GM21576 (cell line): ENCODE data around the gene LOXHD1.

Experiments
- ATAC-seq: cut with Tn5 transposase; IDR thresholded peaks from one replicate; pipeline ENCODE4 v1.9.1; 2021; ENCODE audit warnings: mild to moderate bottlenecking, moderate library complexity; ENCODE audit not compliant: unreplicated experiment

LOXHD1 gene

GRCh38 chr18:46554406-46555080, 102.5 kb downstream of the LOXHD1 start:
- ATAC-seq, result no peak

- no peak for ATAC-seq
Observed at GRCh38 chr18:46550609-46551008, 106.4 kb downstream of the LOXHD1 start.

GRCh38 chr18:46547520-46547919, 109.5 kb downstream of the LOXHD1 start:
- no peak for ATAC-seq

GRCh38 chr18:46546111-46546640, 110.8 kb downstream of the LOXHD1 start:
- ATAC-seq, result no peak

GRCh38 chr18:46542545-46542944, 114.5 kb downstream of the LOXHD1 start:
- no peak for ATAC-seq

- ATAC-seq, result no peak
Observed at GRCh38 chr18:46541626-46542189, 115.3 kb downstream of the LOXHD1 start.

GRCh38 chr18:46538376-46538775, 118.6 kb downstream of the LOXHD1 start:
- ATAC-seq, result no peak

- ATAC-seq, result no peak
Observed at GRCh38 chr18:46536215-46536874, 120.7 kb downstream of the LOXHD1 start.

- ATAC-seq, result no peak
Observed at GRCh38 chr18:46531482-46531881, 125.5 kb downstream of the LOXHD1 start.

GRCh38 chr18:46528037-46528436, 129.0 kb downstream of the LOXHD1 start:
- ATAC-seq, result no peak

- no peak for ATAC-seq
Observed at GRCh38 chr18:46519870-46520269, 137.2 kb downstream of the LOXHD1 start.

- ATAC-seq, result no peak
Observed at GRCh38 chr18:46518438-46518837, 138.6 kb downstream of the LOXHD1 start.

GRCh38 chr18:46516555-46516954, 140.5 kb downstream of the LOXHD1 start:
- ATAC-seq, result no peak

GRCh38 chr18:46510386-46510785, 146.6 kb downstream of the LOXHD1 start:
- ATAC-seq, result no peak

GRCh38 chr18:46509530-46509929, 147.5 kb downstream of the LOXHD1 start:
- ATAC-seq, result no peak

GRCh38 chr18:46506974-46507586, 149.9 kb downstream of the LOXHD1 start:
- ATAC-seq, result no peak

- no peak for ATAC-seq
Observed at GRCh38 chr18:46502444-46502843, 154.6 kb downstream of the LOXHD1 start.

- ATAC-seq, result no peak
Observed at GRCh38 chr18:46497129-46497528, 159.9 kb downstream of the LOXHD1 start.

- no peak for ATAC-seq
Observed at GRCh38 chr18:46488471-46489213, 168.4 kb downstream of the LOXHD1 start.

- ATAC-seq, result no peak
Observed at GRCh38 chr18:46485675-46486194, 171.3 kb downstream of the LOXHD1 start.

GRCh38 chr18:46484971-46485370, 172.0 kb downstream of the LOXHD1 start:
- ATAC-seq, result no peak
